ENCODE data around the gene SIN3B. TPM values are rescaled to one million over a fixed set of nuclear protein-coding genes. Genes with fewer than 3 reads are reported as not detected.

SIN3B gene
- polyA plus RNA-seq, 2 of the 4 experiments (the other 2 are of a cell fraction) = 12.2 to 21.3 TPM

DNA sequence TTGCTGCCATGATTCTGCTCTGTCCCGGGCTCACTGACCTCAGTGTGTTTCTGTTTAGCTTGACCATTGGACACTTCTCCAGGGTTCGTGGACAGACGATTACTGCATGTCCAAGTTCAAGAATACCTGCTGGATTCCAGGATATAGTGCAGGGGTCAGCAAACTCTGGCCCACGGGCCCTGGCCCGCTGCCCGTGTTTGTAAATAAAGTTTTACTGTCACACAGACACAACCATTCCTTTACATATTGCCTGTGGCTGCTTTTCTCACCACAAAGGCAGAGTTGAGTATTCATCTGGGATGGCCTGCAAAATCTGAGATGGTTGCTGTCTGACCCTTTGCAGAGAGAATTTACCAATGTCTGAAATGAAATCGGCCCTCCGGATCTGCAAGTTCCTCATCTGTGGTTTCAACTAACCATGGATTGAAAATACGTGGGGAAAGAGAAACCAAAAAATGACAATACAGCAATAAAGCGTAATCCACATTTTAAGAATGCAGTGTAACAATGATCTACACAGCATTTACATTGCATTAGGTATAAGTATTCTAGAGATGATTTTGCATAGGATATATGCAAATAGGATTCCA, 33.7 kb downstream of the SIN3B start (continued):
- no peak for TF ChIP-seq ZC3H11A (IDR thresholded peaks at IDR 0.05)
- no peak for TF ChIP-seq JUN (IDR thresholded peaks at IDR 0.05)
- TF ChIP-seq, protein P1, sequence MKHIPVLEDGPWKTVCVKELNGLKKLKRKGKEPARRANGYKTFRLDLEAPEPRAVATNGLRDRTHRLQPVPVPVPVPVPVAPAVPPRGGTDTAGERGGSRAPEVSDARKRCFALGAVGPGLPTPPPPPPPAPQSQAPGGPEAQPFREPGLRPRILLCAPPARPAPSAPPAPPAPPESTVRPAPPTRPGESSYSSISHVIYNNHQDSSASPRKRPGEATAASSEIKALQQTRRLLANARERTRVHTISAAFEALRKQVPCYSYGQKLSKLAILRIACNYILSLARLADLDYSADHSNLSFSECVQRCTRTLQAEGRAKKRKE (CRISPR knock-in tag; IDR thresholded peaks at IDR 0.05; ENCODE audit: low read depth) = no peak
- no peak for TF ChIP-seq GATA3 (IDR thresholded peaks at IDR 0.05; ENCODE audit: borderline replicate concordance)
- TF ChIP-seq MYC (IDR thresholded peaks at IDR 0.05; ENCODE audit: borderline replicate concordance, low read length) = no peak
- TF ChIP-seq ZSCAN20 (CRISPR knock-in tag; IDR thresholded peaks at IDR 0.05) = no peak

GRCh38 chr19:16867211-16867610, 38.0 kb downstream of the SIN3B start:
- POLR2A ChIA-PET = no interaction called here
- H3K27ac ChIP-seq = no peak overlapping the region
- TF ChIP-seq POLR2AphosphoS2 (conservative IDR thresholded peaks at IDR 0.05; ENCODE audit: low read length) = no peak
- TF ChIP-seq, protein P2, sequence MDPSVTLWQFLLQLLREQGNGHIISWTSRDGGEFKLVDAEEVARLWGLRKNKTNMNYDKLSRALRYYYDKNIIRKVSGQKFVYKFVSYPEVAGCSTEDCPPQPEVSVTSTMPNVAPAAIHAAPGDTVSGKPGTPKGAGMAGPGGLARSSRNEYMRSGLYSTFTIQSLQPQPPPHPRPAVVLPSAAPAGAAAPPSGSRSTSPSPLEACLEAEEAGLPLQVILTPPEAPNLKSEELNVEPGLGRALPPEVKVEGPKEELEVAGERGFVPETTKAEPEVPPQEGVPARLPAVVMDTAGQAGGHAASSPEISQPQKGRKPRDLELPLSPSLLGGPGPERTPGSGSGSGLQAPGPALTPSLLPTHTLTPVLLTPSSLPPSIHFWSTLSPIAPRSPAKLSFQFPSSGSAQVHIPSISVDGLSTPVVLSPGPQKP (IDR thresholded peaks at IDR 0.05; ENCODE audit: low read depth, low read length) = no peak
- no peak for TF ChIP-seq EP300 (IDR thresholded peaks at IDR 0.05)
- TF ChIP-seq MAZ (IDR thresholded peaks at IDR 0.05; ENCODE audit: borderline replicate concordance, low read depth, low read length) = no peak
- TF ChIP-seq FOSL2 (IDR thresholded peaks at IDR 0.05) = no peak
- TF ChIP-seq FOSL2 (CRISPR knock-in tag; IDR thresholded peaks at IDR 0.05) = no peak
- no peak for TF ChIP-seq HDAC2 (IDR thresholded peaks at IDR 0.05)
- TF ChIP-seq HOXB13 (CRISPR knock-in tag; IDR thresholded peaks at IDR 0.05; ENCODE audit: low read depth) = no peak
- TF ChIP-seq, protein P3, sequence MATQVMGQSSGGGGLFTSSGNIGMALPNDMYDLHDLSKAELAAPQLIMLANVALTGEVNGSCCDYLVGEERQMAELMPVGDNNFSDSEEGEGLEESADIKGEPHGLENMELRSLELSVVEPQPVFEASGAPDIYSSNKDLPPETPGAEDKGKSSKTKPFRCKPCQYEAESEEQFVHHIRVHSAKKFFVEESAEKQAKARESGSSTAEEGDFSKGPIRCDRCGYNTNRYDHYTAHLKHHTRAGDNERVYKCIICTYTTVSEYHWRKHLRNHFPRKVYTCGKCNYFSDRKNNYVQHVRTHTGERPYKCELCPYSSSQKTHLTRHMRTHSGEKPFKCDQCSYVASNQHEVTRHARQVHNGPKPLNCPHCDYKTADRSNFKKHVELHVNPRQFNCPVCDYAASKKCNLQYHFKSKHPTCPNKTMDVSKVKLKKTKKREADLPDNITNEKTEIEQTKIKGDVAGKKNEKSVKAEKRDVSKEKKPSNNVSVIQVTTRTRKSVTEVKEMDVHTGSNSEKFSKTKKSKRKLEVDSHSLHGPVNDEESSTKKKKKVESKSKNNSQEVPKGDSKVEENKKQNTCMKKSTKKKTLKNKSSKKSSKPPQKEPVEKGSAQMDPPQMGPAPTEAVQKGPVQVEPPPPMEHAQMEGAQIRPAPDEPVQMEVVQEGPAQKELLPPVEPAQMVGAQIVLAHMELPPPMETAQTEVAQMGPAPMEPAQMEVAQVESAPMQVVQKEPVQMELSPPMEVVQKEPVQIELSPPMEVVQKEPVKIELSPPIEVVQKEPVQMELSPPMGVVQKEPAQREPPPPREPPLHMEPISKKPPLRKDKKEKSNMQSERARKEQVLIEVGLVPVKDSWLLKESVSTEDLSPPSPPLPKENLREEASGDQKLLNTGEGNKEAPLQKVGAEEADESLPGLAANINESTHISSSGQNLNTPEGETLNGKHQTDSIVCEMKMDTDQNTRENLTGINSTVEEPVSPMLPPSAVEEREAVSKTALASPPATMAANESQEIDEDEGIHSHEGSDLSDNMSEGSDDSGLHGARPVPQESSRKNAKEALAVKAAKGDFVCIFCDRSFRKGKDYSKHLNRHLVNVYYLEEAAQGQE (IDR thresholded peaks at IDR 0.05) = no peak
- TF ChIP-seq FOXS1 (CRISPR knock-in tag; IDR thresholded peaks at IDR 0.05) = no peak
- no peak for TF ChIP-seq GATA3 (IDR thresholded peaks at IDR 0.05; ENCODE audit: borderline replicate concordance)
- TF ChIP-seq NR3C1 (IDR thresholded peaks at IDR 0.05) = no peak
- TF ChIP-seq NPAS2 (CRISPR knock-in tag; IDR thresholded peaks at IDR 0.05; ENCODE audit: borderline replicate concordance) = no peak
- TF ChIP-seq NFE2L2 (conservative IDR thresholded peaks at IDR 0.05; ENCODE audit: low read length) = no peak
- no peak for TF ChIP-seq CEBPB (IDR thresholded peaks at IDR 0.05)
- TF ChIP-seq HEYL (CRISPR knock-in tag; IDR thresholded peaks at IDR 0.05) = no peak
- no peak for TF ChIP-seq PHF8 (IDR thresholded peaks at IDR 0.05; ENCODE audit: borderline replicate concordance, low read depth)
- no peaks in the 10 kb centered on the region for H3K9me3 ChIP-seq
- no peak overlapping the region for H3K4me2 ChIP-seq
- CTCF ChIA-PET = no interaction called here
- H3K4me3 ChIP-seq = no peak overlapping the region
- H3K4me1 ChIP-seq = no peaks in the 10 kb centered on the region
- 80% methylated on average over 10 of the region's 10 CpGs for WGBS (ENCODE audit: missing lambda C conversion rate)
- no peak for DNase-seq (ENCODE audit: low read depth in 1 of 2, low spot score in 1 of 2)
- no peak for ATAC-seq
- no peak for FAIRE-seq
